Measurements from ENCODE around the gene ARMC12. TPM values are rescaled to one million over a fixed set of nuclear protein-coding genes. Genes with fewer than 3 reads are reported as not detected.
"Not testable (repeated sequence)": the region's sequence is repeated elsewhere in the genome, so short reads cannot be mapped to it uniquely, and the experiment has no call there.

The ARMC12 gene
- total RNA-seq, 1 donor, result 0.45 TPM

DNA sequence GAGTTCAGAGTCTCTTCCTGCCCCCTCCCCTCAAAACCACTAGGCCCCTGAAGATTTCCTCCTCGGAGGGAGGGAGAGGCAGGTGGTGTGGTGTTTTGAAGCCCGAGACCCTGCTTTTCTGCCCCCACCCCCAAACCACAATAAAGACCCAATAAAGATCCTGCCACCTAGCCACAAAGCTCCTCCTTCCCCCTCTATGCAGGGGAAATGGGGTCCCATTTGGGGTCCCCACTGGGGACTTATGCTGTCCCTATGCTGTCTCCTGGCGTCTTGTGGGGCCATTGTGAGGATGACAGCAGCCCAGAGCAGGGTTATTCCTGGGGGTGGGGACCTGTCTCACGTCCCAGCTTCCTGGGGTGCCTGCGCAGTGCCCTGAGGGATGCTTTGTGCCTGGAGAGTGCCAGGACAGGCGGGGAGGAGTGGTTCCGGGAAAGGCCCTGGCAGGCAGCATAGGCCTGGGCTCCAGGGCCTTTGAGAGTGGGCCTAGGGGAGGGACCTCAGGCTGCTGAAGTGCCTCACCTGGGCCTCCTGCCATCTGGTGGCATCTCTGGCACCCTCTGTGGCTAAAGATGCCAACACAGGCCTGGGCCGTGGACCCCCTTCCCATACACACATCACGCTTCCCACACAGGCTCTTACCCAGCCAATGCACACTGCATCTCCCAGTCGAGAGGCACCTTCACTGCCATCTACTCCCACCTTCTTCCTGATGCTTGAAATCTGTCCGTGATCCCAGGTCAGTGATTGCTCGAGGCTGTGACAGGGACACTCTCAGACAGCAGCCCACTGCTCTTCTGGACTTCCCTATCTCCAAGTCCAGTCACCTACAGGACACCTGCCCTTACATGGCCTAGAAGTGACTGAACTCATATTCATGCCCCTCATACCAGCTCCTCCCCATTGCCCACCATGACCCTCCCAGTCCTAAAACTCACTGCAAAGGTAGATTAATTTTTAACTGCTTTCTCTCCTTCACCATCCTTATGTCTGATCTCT lies 7.9 kb upstream of the ARMC12 start:
- no peak overlapping the region for H3K4me3 ChIP-seq (ENCODE audit: low read depth, low read length)
- no peak for DNase-seq (ENCODE audit: low read depth)
- TF ChIP-seq, protein P1, sequence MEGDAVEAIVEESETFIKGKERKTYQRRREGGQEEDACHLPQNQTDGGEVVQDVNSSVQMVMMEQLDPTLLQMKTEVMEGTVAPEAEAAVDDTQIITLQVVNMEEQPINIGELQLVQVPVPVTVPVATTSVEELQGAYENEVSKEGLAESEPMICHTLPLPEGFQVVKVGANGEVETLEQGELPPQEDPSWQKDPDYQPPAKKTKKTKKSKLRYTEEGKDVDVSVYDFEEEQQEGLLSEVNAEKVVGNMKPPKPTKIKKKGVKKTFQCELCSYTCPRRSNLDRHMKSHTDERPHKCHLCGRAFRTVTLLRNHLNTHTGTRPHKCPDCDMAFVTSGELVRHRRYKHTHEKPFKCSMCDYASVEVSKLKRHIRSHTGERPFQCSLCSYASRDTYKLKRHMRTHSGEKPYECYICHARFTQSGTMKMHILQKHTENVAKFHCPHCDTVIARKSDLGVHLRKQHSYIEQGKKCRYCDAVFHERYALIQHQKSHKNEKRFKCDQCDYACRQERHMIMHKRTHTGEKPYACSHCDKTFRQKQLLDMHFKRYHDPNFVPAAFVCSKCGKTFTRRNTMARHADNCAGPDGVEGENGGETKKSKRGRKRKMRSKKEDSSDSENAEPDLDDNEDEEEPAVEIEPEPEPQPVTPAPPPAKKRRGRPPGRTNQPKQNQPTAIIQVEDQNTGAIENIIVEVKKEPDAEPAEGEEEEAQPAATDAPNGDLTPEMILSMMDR (IDR thresholded peaks at IDR 0.05; ENCODE audit: insufficient read depth, low read length), result no peak

- H3K4me3 ChIP-seq (ENCODE audit: low read depth, low read length), result no peak overlapping the region
- TF ChIP-seq, protein P1 (IDR thresholded peaks at IDR 0.05; ENCODE audit: insufficient read depth, low read length), result no peak
- no peak for DNase-seq (ENCODE audit: low read depth)
Observed at GRCh38 chr6:35729722-35730121, 7.1 kb upstream of the ARMC12 start.

GRCh38 chr6:35730745-35731413 lies 6.0 kb upstream of the ARMC12 start:
- DNase-seq (ENCODE audit: low read depth), result no peak
- H3K4me3 ChIP-seq (ENCODE audit: low read depth, low read length), result peak overlapping the region; percentile 46
- TF ChIP-seq, protein P1 (IDR thresholded peaks at IDR 0.05; ENCODE audit: insufficient read depth, low read length), result no peak

DNA sequence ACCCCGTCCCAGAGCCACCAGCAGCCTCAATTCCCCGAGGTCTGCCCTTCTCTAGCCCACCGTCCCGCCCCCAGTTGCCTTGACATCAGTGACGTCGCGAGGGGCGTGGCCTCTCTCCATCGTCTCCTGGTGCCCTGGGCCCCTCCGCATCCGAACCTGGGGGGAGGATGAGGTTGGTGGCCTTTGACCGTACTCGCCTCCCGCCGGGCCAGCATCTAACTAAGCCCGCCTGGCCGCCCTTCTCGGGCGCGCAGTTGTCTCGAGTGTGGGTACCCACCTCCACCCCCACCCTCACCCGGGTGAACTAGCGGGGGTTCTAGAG lies 5.5 kb upstream of the ARMC12 start:
- TF ChIP-seq, protein P1 (IDR thresholded peaks at IDR 0.05; ENCODE audit: insufficient read depth, low read length), result no peak
- DNase-seq (ENCODE audit: low read depth), result peak; percentile 69
- H3K4me3 ChIP-seq (ENCODE audit: low read depth, low read length), result peak overlapping the region; percentile 75

GRCh38 chr6:35731736-35732532 lies 4.9 kb upstream of the ARMC12 start:
- DNase-seq (ENCODE audit: low read depth), result peak; percentile 86
- TF ChIP-seq, protein P1 (IDR thresholded peaks at IDR 0.05; ENCODE audit: insufficient read depth, low read length), result no peak

DNA sequence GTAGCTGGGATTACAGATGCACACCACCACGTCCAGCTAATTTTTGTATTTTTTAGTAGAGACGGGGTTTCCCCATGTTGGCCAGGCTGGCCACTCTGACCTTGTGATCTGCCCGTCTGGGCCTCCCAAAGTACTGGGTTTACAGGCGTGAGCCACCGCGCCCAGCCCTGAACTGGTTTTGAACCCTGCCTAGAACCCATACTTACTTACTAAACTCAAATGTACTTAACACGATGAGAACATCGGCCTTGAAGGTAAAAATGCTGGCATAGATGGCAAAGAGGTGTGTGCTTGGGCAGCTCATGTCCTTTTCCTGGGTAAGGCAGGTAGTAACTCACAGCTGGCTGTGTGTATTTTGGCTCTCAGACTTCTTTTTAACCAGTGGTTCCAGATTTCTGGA lies 3.2 kb upstream of the ARMC12 start:
- no peak for DNase-seq (ENCODE audit: low read depth)
- TF ChIP-seq, protein P1 (IDR thresholded peaks at IDR 0.05; ENCODE audit: insufficient read depth, low read length), result no peak
- H3K4me3 ChIP-seq (ENCODE audit: low read depth, low read length), result no peak overlapping the region

More at GRCh38 chr6:35731736-35732532, 4.9 kb upstream of the ARMC12 start:
- peak overlapping the region; percentile 75 for H3K4me3 ChIP-seq (ENCODE audit: low read depth, low read length)

- H3K4me3 ChIP-seq (ENCODE audit: low read depth, low read length); DNase-seq (ENCODE audit: low read depth): not testable (repeated sequence)
Observed at GRCh38 chr6:35734319-35734718, 2.5 kb upstream of the ARMC12 start.
